ENCODE data around the gene GFI1. TPM values are rescaled to one million over a fixed set of nuclear protein-coding genes. Genes with fewer than 3 reads are reported as not detected.

GFI1 gene
- total and polyA plus RNA-seq, 2 experiments from 2014 or later = 0.21 TPM; not detected in 1

DNA sequence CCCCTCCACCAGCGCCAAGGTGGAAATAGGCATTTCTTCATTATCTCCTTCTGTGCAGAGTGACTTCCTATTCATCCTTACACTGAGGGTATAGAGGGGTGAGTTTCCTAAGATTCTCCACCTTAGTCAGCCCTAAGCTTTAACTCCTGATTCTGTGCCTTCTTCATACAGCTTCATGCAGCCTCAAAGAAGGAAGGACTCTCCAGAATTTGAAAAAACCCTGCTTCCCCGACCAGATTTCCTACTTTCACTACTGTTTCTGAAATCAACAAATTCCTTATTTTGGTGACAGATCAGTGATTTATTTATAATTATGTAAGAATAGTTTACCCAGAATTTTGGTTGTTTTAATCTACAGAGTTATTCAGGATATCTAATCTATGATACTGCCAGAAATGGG lies 28.6 kb downstream of the GFI1 start:
- no peaks in the 10 kb centered on the region for H3K27me3 ChIP-seq (ENCODE audit: insufficient read depth)
- no peak overlapping the region for H3K4me2 ChIP-seq
- no peaks in the 10 kb centered on the region for H4K20me1 ChIP-seq (replicated peaks; ENCODE audit: insufficient read depth)
- no peaks in the 10 kb centered on the region for H3K27me3 Mint-ChIP-seq (ENCODE audit: insufficient read depth, low read depth, poor library complexity)
- H3K4me3 Mint-ChIP-seq = no peak overlapping the region
- H3K9me2 ChIP-seq (ENCODE audit: insufficient read depth) = no peaks in the 10 kb centered on the region
- no peaks in the 10 kb centered on the region for H3K36me3 ChIP-seq (ENCODE audit: insufficient read depth)
- no peak overlapping the region for H2AFZ ChIP-seq
- no peak overlapping the region for H3K27ac Mint-ChIP-seq
- H3K4me1 ChIP-seq (ENCODE audit: insufficient read depth) = no peaks in the 10 kb centered on the region
- no peaks in the 10 kb centered on the region for H3F3A ChIP-seq (replicated peaks; ENCODE audit: low read depth)
- TF ChIP-seq, protein P1, sequence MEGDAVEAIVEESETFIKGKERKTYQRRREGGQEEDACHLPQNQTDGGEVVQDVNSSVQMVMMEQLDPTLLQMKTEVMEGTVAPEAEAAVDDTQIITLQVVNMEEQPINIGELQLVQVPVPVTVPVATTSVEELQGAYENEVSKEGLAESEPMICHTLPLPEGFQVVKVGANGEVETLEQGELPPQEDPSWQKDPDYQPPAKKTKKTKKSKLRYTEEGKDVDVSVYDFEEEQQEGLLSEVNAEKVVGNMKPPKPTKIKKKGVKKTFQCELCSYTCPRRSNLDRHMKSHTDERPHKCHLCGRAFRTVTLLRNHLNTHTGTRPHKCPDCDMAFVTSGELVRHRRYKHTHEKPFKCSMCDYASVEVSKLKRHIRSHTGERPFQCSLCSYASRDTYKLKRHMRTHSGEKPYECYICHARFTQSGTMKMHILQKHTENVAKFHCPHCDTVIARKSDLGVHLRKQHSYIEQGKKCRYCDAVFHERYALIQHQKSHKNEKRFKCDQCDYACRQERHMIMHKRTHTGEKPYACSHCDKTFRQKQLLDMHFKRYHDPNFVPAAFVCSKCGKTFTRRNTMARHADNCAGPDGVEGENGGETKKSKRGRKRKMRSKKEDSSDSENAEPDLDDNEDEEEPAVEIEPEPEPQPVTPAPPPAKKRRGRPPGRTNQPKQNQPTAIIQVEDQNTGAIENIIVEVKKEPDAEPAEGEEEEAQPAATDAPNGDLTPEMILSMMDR (conservative IDR thresholded peaks at IDR 0.05; ENCODE audit: low read depth in 2 of 2) = no peak
- TF ChIP-seq EZH2 (IDR thresholded peaks at IDR 0.05; ENCODE audit: low read depth, unreplicated experiment) = no peak
- TF ChIP-seq JUNB (IDR thresholded peaks at IDR 0.05; ENCODE audit: unreplicated experiment) = no peak
- TF ChIP-seq, protein P2, sequence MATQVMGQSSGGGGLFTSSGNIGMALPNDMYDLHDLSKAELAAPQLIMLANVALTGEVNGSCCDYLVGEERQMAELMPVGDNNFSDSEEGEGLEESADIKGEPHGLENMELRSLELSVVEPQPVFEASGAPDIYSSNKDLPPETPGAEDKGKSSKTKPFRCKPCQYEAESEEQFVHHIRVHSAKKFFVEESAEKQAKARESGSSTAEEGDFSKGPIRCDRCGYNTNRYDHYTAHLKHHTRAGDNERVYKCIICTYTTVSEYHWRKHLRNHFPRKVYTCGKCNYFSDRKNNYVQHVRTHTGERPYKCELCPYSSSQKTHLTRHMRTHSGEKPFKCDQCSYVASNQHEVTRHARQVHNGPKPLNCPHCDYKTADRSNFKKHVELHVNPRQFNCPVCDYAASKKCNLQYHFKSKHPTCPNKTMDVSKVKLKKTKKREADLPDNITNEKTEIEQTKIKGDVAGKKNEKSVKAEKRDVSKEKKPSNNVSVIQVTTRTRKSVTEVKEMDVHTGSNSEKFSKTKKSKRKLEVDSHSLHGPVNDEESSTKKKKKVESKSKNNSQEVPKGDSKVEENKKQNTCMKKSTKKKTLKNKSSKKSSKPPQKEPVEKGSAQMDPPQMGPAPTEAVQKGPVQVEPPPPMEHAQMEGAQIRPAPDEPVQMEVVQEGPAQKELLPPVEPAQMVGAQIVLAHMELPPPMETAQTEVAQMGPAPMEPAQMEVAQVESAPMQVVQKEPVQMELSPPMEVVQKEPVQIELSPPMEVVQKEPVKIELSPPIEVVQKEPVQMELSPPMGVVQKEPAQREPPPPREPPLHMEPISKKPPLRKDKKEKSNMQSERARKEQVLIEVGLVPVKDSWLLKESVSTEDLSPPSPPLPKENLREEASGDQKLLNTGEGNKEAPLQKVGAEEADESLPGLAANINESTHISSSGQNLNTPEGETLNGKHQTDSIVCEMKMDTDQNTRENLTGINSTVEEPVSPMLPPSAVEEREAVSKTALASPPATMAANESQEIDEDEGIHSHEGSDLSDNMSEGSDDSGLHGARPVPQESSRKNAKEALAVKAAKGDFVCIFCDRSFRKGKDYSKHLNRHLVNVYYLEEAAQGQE (IDR thresholded peaks at IDR 0.05; ENCODE audit: unreplicated experiment) = no peak
- no peak for TF ChIP-seq STAT1 (IDR thresholded peaks at IDR 0.05; ENCODE audit: unreplicated experiment)
- TF ChIP-seq CREB1 (CRISPR knock-in tag; IDR thresholded peaks at IDR 0.05; ENCODE audit: low read depth) = no peak
- no peak for TF ChIP-seq ZNF331 (CRISPR knock-in tag; IDR thresholded peaks at IDR 0.05; ENCODE audit: low read depth)
- no peak for TF ChIP-seq EZH2phosphoT487 (IDR thresholded peaks at IDR 0.05; ENCODE audit: unreplicated experiment)
- TF ChIP-seq, protein P3, sequence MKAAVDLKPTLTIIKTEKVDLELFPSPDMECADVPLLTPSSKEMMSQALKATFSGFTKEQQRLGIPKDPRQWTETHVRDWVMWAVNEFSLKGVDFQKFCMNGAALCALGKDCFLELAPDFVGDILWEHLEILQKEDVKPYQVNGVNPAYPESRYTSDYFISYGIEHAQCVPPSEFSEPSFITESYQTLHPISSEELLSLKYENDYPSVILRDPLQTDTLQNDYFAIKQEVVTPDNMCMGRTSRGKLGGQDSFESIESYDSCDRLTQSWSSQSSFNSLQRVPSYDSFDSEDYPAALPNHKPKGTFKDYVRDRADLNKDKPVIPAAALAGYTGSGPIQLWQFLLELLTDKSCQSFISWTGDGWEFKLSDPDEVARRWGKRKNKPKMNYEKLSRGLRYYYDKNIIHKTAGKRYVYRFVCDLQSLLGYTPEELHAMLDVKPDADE (IDR thresholded peaks at IDR 0.05) = no peak
- no peak for TF ChIP-seq NANOG (IDR thresholded peaks at IDR 0.05; ENCODE audit: borderline replicate concordance)
- TF ChIP-seq ZNF114 (CRISPR knock-in tag; IDR thresholded peaks at IDR 0.05) = no peak
- TF ChIP-seq POLR2AphosphoS5 (IDR thresholded peaks at IDR 0.05; ENCODE audit: low read depth) = no peak
- TF ChIP-seq, protein P4, sequence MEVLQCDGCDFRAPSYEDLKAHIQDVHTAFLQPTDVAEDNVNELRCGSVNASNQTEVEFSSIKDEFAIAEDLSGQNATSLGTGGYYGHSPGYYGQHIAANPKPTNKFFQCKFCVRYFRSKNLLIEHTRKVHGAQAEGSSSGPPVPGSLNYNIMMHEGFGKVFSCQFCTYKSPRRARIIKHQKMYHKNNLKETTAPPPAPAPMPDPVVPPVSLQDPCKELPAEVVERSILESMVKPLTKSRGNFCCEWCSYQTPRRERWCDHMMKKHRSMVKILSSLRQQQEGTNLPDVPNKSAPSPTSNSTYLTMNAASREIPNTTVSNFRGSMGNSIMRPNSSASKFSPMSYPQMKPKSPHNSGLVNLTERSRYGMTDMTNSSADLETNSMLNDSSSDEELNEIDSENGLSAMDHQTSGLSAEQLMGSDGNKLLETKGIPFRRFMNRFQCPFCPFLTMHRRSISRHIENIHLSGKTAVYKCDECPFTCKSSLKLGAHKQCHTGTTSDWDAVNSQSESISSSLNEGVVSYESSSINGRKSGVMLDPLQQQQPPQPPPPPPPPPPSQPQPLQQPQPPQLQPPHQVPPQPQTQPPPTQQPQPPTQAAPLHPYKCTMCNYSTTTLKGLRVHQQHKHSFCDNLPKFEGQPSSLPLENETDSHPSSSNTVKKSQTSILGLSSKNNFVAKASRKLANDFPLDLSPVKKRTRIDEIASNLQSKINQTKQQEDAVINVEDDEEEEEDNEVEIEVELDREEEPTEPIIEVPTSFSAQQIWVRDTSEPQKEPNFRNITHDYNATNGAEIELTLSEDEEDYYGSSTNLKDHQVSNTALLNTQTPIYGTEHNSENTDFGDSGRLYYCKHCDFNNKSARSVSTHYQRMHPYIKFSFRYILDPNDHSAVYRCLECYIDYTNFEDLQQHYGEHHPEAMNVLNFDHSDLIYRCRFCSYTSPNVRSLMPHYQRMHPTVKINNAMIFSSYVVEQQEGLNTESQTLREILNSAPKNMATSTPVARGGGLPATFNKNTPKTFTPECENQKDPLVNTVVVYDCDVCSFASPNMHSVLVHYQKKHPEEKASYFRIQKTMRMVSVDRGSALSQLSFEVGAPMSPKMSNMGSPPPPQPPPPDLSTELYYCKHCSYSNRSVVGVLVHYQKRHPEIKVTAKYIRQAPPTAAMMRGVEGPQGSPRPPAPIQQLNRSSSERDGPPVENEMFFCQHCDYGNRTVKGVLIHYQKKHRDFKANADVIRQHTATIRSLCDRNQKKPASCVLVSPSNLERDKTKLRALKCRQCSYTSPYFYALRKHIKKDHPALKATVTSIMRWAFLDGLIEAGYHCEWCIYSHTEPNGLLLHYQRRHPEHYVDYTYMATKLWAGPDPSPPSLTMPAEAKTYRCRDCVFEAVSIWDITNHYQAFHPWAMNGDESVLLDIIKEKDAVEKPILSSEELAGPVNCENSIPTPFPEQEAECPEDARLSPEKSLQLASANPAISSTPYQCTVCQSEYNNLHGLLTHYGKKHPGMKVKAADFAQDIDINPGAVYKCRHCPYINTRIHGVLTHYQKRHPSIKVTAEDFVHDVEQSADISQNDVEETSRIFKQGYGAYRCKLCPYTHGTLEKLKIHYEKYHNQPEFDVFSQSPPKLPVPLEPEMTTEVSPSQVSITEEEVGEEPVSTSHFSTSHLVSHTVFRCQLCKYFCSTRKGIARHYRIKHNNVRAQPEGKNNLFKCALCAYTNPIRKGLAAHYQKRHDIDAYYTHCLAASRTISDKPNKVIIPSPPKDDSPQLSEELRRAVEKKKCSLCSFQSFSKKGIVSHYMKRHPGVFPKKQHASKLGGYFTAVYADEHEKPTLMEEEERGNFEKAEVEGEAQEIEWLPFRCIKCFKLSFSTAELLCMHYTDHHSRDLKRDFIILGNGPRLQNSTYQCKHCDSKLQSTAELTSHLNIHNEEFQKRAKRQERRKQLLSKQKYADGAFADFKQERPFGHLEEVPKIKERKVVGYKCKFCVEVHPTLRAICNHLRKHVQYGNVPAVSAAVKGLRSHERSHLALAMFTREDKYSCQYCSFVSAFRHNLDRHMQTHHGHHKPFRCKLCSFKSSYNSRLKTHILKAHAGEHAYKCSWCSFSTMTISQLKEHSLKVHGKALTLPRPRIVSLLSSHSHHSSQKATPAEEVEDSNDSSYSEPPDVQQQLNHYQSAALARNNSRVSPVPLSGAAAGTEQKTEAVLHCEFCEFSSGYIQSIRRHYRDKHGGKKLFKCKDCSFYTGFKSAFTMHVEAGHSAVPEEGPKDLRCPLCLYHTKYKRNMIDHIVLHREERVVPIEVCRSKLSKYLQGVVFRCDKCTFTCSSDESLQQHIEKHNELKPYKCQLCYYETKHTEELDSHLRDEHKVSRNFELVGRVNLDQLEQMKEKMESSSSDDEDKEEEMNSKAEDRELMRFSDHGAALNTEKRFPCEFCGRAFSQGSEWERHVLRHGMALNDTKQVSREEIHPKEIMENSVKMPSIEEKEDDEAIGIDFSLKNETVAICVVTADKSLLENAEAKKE (CRISPR knock-in tag; IDR thresholded peaks at IDR 0.05) = no peak
- no peaks in the 10 kb centered on the region for H3K36me3 Mint-ChIP-seq (ENCODE audit: low read depth)
- no peak overlapping the region for H3K27ac ChIP-seq (ENCODE audit: low read depth)
- H3K4me3 ChIP-seq = no peak overlapping the region
- H3K79me2 ChIP-seq (replicated peaks; ENCODE audit: insufficient read depth) = no peaks in the 10 kb centered on the region
- ATAC-seq (no peak), DNase-seq (ENCODE audit: low spot score) (no peak)
- H3K9me3 Mint-ChIP-seq = no peaks in the 10 kb centered on the region
- H3K4me1 Mint-ChIP-seq = no peaks in the 10 kb centered on the region
